Measurements from ENCODE around the gene PLEKHA7.
"Not testable (repeated sequence)": the region's sequence is repeated elsewhere in the genome, so short reads cannot be mapped to it uniquely, and the experiment has no call there.

PLEKHA7 gene

DNA sequence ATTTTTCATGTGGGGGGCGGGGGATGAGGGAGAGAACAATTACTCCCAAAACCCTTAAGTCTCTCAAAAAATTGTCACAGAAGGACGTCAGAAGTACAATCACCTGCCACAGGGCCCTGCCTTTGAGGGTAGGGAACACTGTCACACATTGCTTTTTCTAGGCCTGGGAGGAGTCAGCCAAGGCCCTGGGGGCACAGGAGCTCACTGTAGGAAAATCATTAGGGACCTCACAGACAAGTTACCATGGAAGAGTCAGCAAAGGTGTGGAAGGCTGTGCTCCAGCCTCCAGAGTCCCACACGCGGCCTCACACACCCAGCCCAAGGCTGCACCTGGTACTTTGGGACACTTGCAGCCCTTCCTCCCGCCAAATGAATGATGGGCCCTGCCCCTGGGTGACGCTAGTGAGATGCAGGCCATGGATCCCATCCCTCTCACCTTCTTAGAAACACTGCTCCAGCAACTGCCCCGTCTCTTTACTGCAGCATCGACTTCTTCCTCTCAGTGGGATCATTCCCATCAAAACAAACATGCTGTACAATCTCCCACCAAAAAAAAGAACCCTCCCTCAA is 3.3 kb downstream of the PLEKHA7 start:
- DNase-seq: no peak

- DNase-seq: no peak
Measured at GRCh38 chr11:17008099-17008498, 6.1 kb downstream of the PLEKHA7 start.

- DNase-seq: no peak
Measured at GRCh38 chr11:17005646-17006045, 8.6 kb downstream of the PLEKHA7 start.

DNA sequence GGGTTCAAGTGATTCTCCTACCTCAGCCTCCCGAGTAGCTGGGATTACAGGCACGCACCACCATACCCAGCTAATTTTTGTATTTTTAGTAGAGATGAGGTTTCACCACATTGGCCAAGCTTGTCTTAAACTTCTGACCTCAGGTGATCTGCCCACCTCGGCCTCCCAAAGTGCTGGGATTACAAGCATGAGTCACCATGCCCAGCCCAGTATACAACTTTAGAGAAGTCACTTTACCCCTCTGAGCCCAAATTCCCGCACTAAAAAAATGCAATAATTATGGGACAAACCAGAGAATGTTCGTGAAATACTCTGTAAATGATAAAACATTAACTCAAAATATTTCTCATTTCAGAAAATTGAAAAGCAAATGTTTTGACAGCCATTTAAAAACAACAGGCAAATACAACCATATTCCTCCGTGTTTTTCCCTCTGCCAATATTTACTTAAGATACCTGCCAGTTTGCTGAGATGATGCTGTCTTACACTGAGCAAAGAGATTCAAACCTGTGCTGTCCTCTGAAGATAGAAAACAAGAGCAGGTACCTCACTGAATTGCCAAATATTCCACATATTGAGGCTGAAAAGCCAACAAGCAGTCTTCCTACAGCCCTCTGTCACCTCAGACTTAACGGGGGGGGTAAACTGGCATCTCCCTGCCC is 9.6 kb downstream of the PLEKHA7 start:
- DNase-seq: no peak

DNA sequence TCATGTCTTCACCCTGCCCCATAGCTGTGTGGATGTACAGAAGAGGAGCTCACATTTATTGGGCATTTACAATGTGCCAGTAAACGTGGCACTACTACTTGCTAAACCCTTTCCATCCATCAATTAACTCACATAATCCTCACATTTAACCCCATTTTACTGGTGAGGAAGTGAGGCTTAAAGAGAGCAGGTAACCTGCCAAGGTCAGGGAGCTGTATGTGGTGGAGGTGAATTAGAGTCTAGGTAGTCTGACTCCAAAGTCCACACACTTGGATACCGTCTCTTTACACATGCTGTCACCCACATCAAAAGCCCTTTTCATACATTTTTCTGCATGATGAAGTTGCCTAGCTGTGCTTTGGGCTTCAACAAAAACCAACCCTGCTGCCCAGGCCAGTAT is 10.8 kb downstream of the PLEKHA7 start:
- no peak for DNase-seq

DNA sequence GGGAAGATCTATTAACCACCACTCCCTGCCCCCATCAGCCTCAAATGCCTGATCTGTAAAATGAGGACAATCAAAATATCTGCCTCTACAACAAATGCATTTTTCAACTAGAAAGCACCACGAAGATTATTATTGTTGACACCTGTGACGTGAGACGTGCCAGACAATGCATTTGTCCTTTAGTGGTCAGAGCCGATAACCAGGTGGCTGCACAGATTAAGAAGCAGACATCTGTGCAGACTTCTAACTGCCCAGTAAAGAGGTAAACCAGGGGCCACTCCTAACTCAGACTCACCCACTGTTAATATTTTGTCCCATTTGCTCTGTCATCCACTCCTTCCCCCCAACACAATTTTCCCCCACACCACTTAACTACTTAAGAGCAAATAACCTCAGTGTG is 11.7 kb downstream of the PLEKHA7 start:
- no peak for DNase-seq

DNA sequence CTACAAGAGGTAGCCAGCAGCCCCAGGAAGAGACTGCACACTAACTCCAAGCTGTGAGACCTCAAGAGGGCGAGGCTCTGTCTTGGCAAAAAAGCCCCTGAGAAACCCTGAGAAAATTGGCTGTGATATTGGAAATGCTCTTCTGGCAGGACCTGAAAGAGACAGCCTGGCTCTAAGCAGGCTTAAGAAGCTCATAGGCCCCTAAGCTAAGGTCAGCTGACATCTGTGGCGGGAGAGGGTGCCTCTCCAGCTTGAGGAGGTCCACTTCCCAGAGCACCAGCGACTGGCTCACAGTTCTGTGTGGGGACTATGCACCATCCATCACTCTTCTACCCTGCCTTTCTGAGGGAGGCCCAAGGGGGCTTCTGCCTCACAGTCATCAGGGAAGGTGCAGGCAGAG is 12.4 kb downstream of the PLEKHA7 start:
- DNase-seq: no peak

GRCh38 chr11:17000987-17001386 is 13.2 kb downstream of the PLEKHA7 start:
- no peak for DNase-seq

DNA sequence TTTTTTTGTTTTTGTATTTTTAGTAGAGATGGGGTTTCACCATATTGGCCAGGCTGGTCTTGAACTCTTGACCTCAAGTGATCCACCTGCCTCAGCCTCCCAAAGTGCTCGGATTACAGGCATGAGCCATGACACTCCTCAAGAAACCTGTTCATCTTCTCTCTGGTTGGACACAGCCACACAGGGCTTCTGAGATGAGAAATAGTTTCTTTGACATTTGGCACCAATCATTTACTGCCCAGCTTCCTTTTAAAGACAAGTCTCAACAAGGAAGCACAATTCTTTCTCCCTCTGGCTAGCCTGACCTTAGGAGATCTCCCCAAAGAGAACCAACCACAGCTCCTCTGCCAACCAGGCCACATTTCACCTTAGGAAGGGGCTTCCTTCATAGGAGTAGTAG is 14.0 kb downstream of the PLEKHA7 start:
- not testable (repeated sequence) for DNase-seq

- DNase-seq: no peak
Measured at GRCh38 chr11:16999116-16999515, 15.1 kb downstream of the PLEKHA7 start.

- no peak for DNase-seq
Measured at GRCh38 chr11:16997624-16998023, 16.6 kb downstream of the PLEKHA7 start.

DNA sequence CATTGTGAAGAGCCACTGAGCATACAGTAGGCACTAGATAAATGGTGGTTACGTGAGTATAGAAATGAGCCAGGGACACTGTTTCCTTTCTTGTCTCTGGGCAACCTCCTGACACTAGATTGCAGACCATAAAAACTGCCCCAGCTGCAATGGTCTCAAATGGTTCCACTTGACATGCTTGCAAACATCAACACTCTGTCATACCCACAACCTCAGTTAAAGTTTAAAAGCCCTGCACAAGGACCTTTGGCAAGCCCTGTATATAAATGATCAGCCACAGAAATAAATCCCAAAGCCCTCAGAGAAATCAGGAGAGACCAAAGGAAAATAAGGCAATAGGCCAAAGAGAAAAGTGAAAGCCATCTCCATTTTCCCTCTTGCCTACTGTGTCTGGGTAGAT is 20.7 kb downstream of the PLEKHA7 start:
- no peak for DNase-seq

DNA sequence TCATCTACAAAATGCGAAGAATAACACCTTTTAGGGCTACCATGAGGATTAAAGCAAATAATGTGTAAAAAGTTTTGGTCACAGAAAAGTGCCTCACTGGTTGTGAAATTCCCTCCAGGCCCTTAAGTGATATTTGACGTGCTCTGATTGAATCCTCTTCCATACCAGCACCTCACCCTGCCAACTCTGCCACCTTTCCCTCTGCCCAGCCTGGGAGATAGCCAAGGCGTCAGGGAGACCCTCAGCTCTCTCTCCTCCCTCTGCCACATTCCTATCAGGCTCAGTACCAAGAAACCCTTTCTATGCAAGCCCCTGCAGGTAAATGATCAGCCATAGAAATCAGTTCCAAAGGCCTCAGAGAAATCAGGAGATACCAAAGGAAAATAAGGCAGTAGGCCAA is 21.4 kb downstream of the PLEKHA7 start:
- no peak for DNase-seq

DNA sequence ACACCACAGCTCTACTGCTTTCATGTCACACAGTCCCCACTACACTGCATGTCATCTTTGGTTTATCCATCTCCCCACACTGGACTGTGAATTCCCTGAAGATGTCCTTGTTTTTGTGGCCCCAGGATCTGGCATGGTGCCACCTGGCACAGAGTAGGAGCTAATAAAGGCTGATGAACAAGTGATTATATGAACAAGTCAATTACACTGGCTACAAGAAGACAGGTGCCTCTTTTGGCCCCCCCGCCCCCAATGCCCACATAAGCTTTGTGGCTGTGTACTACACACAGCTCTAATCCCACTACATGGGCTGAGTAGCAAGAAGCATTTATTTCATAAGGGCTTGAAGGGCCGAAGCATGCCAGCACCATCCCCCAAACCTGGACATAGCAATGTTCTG is 24.7 kb downstream of the PLEKHA7 start:
- DNase-seq: no peak

- no peak for DNase-seq
Measured at GRCh38 chr11:16987205-16987568, 27.0 kb downstream of the PLEKHA7 start.

- peak; percentile 74 for DNase-seq
Measured at GRCh38 chr11:16986434-16987204, 27.6 kb downstream of the PLEKHA7 start.

GRCh38 chr11:16985297-16985696 is 28.9 kb downstream of the PLEKHA7 start:
- DNase-seq: no peak

- DNase-seq: no peak
Measured at GRCh38 chr11:16984229-16984628, 30.0 kb downstream of the PLEKHA7 start.

DNA sequence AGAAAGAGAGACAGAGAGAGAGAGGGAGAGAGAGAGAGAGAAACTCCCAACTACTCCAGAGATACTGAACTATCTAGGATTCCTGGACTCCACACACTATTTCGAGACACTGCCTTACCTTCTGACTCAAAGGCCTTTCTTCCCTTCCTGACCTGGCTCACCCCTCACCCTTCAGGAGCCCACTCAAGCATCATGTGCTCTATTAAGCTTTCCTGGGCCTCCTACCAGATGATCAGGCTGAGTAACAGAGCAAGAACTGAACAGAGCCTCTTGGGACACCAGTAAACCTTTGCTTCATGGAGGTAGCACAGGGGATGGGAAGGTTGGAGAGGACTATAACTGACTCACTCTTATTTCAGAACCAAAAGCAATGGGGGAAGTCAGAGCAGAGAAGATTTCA is 31.4 kb downstream of the PLEKHA7 start:
- DNase-seq: no peak

DNA sequence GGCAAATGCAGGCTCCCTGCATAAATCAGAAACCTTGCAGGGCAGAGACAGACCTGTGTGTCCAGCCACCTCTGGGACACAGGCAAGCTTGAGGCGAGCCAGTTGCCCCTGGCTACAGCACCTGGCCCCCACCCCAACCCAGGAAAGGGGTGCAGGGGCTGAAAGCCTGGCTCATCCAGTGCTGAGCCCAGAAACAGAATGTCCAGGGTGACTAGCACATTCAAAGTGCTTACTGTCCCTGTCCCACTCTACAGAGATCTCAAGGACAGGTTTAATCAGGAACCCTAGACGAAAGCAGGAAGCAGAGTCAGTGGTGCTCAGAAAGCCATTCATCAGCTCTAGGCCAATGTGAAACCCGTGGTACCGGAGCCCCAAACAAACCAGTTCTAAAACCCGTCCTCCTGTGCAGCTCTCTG is 31.9 kb downstream of the PLEKHA7 start:
- no peak for DNase-seq

GRCh38 chr11:16981651-16982194 is 32.5 kb downstream of the PLEKHA7 start:
- DNase-seq: no peak

DNA sequence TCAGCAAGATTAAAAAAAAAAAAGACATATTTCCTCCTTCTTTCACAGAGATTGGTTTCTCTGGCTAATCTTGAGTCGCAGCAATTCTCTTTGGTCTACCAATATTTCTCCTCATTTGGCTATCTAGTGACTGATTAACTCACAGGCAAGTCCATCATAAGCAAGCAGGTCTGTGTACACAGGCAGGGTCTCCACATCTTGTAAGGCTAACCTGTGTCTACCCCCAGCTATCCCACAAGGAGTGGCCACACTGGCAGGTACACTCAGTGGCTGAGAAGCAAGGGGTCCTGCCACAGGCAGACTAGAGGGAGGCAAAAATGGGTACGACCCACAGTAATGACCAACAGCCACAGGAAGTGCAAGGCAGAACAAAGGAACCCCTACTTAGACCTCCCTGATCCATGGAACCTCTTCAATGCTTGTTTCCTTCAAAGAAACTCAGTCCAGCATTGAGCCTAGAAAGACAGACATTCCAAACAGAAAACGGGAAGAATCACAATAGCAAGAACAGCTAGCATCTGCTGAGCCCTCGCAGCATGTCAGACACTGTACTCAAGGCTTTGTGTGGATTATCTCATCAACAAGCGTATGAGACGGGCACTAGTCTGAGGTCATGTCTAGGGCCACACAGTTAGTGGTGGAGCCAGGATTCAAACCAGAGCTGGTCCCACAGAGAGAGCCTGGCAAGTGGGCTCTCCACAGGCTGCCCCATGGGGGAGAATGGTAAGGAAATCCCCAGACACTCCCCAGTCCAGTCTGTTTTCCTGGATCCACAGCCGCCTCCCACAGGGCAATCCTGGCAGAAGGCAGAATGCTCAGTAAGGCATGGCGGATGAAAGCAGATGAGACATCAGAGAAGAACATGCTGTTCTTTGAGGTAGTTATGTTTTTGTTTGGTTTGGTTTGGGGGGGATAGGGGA is 34.3 kb downstream of the PLEKHA7 start:
- no peak for DNase-seq

GRCh38 chr11:16977994-16978315 is 36.3 kb downstream of the PLEKHA7 start:
- DNase-seq: no peak

Measured in NCI-H226 (cell line).